A673 (cell line): ENCODE measurements around the gene FOXP2. TPM values are rescaled to one million over a fixed set of nuclear protein-coding genes. Genes with fewer than 3 reads are reported as not detected.

ENCODE experiments used
- BruUV-seq: library from RNA; stranded (reverse); fragments of 400-500 nt; replicated peaks from 2 replicates; lab custom pipeline; 2021; lab: Mats Ljungman, UMichigan
- CTCF ChIA-PET: fragments of 300-600 bp; sonication (Branson Sonifier 250); formaldehyde crosslinking; loops from one replicate; lab custom pipeline; 2022; ENCODE audit warnings: antibody characterized with exemption; lab: Charles Lee
- POLR2A ChIA-PET: fragments of 300-600 bp; sonication (Branson Sonifier 250); formaldehyde crosslinking; loops from one replicate; lab custom pipeline; 2022; ENCODE audit warnings: antibody characterized with exemption; ENCODE audit not compliant: low non-redundant PET; lab: Charles Lee
- DNase-seq: peaks from one replicate; pipeline ENCODE4 v3.0.0-alpha.2; 2015; ENCODE audit warnings: low spot score
- H3K27ac ChIP-seq: fragments of 200-600 bp; sonication (generic); 2 replicates; pipeline ENCODE4 v1.5.1; 2016; ENCODE audit warnings: mixed run types, low read depth, mild to moderate bottlenecking, mixed read lengths, antibody characterized with exemption, low read length; ENCODE audit not compliant: poor library complexity, severe bottlenecking
- H3K27me3 ChIP-seq: fragments of 200-600 bp; sonication (generic); replicated peaks from 2 replicates; pipeline ENCODE4 v1.6.1; 2017; ENCODE audit warnings: mixed run types, low read depth, mild to moderate bottlenecking, mixed read lengths, antibody characterized with exemption, low read length; ENCODE audit not compliant: insufficient read depth, poor library complexity
- H3K36me3 ChIP-seq: fragments of 200-600 bp; sonication (generic); 2 replicates; pipeline ENCODE4 v1.6.1; 2016; ENCODE audit warnings: mixed run types, mild to moderate bottlenecking, mixed read lengths, antibody characterized with exemption, low read length; ENCODE audit not compliant: insufficient read depth, poor library complexity, severe bottlenecking
- H3K4me1 ChIP-seq: fragments of 200-600 bp; sonication (generic); 2 replicates; pipeline ENCODE4 v1.6.1; 2017; ENCODE audit warnings: mixed run types, mild to moderate bottlenecking, mixed read lengths, antibody characterized with exemption, low read length; ENCODE audit not compliant: insufficient read depth, poor library complexity, severe bottlenecking
- H3K4me3 ChIP-seq: fragments of 200-600 bp; sonication (generic); 2 replicates; pipeline ENCODE4 v1.5.1; 2016; ENCODE audit warnings: low read depth, mixed run types, mild to moderate bottlenecking, mixed read lengths, low read length; ENCODE audit not compliant: poor library complexity, severe bottlenecking
- H3K9me3 ChIP-seq: fragments of 200-600 bp; sonication (generic); 2 replicates; pipeline ENCODE4 v1.6.1; 2016; ENCODE audit warnings: mixed run types, low read depth, mild to moderate bottlenecking, mixed read lengths, antibody characterized with exemption, low read length; ENCODE audit not compliant: poor library complexity, severe bottlenecking
- CTCF ChIP-seq: fragments of 300-800, 200-600 bp; sonication (generic); conservative IDR thresholded peaks from 2 replicates; pipeline ENCODE4 v1.5.1; 2017; ENCODE audit warnings: low read depth, mild to moderate bottlenecking, antibody characterized with exemption, low read length, moderate library complexity, mixed read lengths
- EZH2 ChIP-seq: fragments of 200-600 bp; sonication (generic); IDR thresholded peaks from 2 replicates; pipeline ENCODE4 v1.6.1; 2017; ENCODE audit warnings: borderline replicate concordance, low read depth, mild to moderate bottlenecking, mixed read lengths, antibody characterized with exemption, low read length; ENCODE audit not compliant: poor library complexity, severe bottlenecking
- intact Hi-C: fragments of 100-400 bp; cut with micrococcal nuclease; formaldehyde crosslinking; loops from one replicate; pipeline ENCODE4 v1.10.0; 2022; ENCODE audit not compliant: unreplicated experiment
- total RNA-seq: library from RNA; stranded (reverse); gene quantifications from 2 replicates; pipeline ENCODE4 v1.2.3, GENCODE V29; 2021

Gene FOXP2
- total RNA-seq, 1 experiment from 2014 or later, result not detected

GRCh38 chr7:114413761-114414155 is 857 bp upstream of the FOXP2 start:
- DNase-seq, result no peak
- no TSS peak for BruUV-seq
- no peak for TF ChIP-seq EZH2
- no peak for TF ChIP-seq CTCF
- peaks cover 84% of the 10 kb centered on the region for H3K27me3 ChIP-seq
- H3K36me3 ChIP-seq, result no peaks in the 10 kb centered on the region
- POLR2A ChIA-PET, result no interaction called here
- intact Hi-C loops, result no loop called here
- H3K9me3 ChIP-seq, result no peaks in the 10 kb centered on the region
- CTCF ChIA-PET, result no interaction called here
- H3K4me1 ChIP-seq, result no peaks in the 10 kb centered on the region
- no peak overlapping the region for H3K27ac ChIP-seq
- H3K4me3 ChIP-seq, result no peak overlapping the region

- no peak overlapping the region for H3K4me3 ChIP-seq
- TF ChIP-seq CTCF (no peak), EZH2 (no peak)
- no peak for DNase-seq
- no peaks in the 10 kb centered on the region for H3K36me3 ChIP-seq
- BruUV-seq, result no TSS peak
- intact Hi-C loops, result no loop called here
- ChIA-PET POLR2A (interaction anchor here (0.6 to 0.7 kb wide), 2 partner anchors 17 to 20 kb away, joined by 3 to 4 read pairs; no protein-coding TSS in a partner anchor), CTCF (no interaction called here)
- H3K27ac ChIP-seq, result no peak overlapping the region
- H3K4me1 ChIP-seq, result no peaks in the 10 kb centered on the region
- no peaks in the 10 kb centered on the region for H3K9me3 ChIP-seq
- H3K27me3 ChIP-seq, result peaks cover 81% of the 10 kb centered on the region
Observed at GRCh38 chr7:114415064-114415989, 712 bp downstream of the FOXP2 start.

- Histone ChIP-seq H3K27me3 (peaks cover 76% of the 10 kb centered on the region), H3K4me3 (no peak overlapping the region), H3K27ac (no peak overlapping the region), H3K9me3 (no peaks in the 10 kb centered on the region), H3K36me3 (no peaks in the 10 kb centered on the region), H3K4me1 (no peaks in the 10 kb centered on the region)
- DNase-seq, result no peak
- ChIA-PET POLR2A (interaction anchor here (0.6 kb wide), 1 partner anchor 19 kb away, joined by 3 read pairs; no protein-coding TSS in a partner anchor), CTCF (no interaction called here)
- no peak for TF ChIP-seq CTCF
- intact Hi-C loops, result no loop called here
- BruUV-seq, result no TSS peak
Observed at GRCh38 chr7:114416129-114416990, 1.7 kb downstream of the FOXP2 start.
